SK-N-SH treated with all-trans-retinoic acid at 6 μM for 48 hours (cell line): ENCODE data around the gene SETD4.

Source experiments
- ARNTL ChIP-seq: fragments of 450-650 bp; formaldehyde crosslinking; IDR thresholded peaks from 2 replicates; pipeline ENCODE4 v1.5.0; 2020; ENCODE audit warnings: low read depth, mild to moderate bottlenecking, moderate library complexity, borderline replicate concordance
- BACH2 ChIP-seq: fragments of 250-450 bp; sonication (Bioruptor Pico); IDR thresholded peaks from 2 replicates; pipeline ENCODE4 v1.9.0; 2021; ENCODE audit warnings: mild to moderate bottlenecking, borderline replicate concordance
- CSDC2 ChIP-seq: fragments of 250-450 bp; sonication (Bioruptor Pico); IDR thresholded peaks from 2 replicates; pipeline ENCODE4 v1.5.0; 2020; ENCODE audit warnings: mild to moderate bottlenecking, moderate library complexity
- GLIS3 ChIP-seq: fragments of 250-450 bp; sonication (Bioruptor Pico); IDR thresholded peaks from 2 replicates; pipeline ENCODE4 v1.5.0; 2020; ENCODE audit warnings: mild to moderate bottlenecking, moderate library complexity
- PPARA ChIP-seq: fragments of 250-450 bp; sonication (Bioruptor Pico); IDR thresholded peaks from 2 replicates; pipeline ENCODE4 v1.5.0; 2020; ENCODE audit warnings: mild to moderate bottlenecking, borderline replicate concordance
- RARB ChIP-seq: fragments of 250-450 bp; sonication (Bioruptor Pico); IDR thresholded peaks from 2 replicates; pipeline ENCODE4 v1.8.0; 2021; ENCODE audit warnings: mild to moderate bottlenecking, moderate library complexity
- ZFP3 ChIP-seq: fragments of 250-450 bp; sonication (Bioruptor Pico); IDR thresholded peaks from 2 replicates; pipeline ENCODE4 v1.5.0; 2020; ENCODE audit warnings: mild to moderate bottlenecking, moderate library complexity
- ZFP30 ChIP-seq: fragments of 450-650 bp; formaldehyde crosslinking; IDR thresholded peaks from 2 replicates; pipeline ENCODE4 v1.5.0; 2022; ENCODE audit warnings: mild to moderate bottlenecking, moderate library complexity
- ZNF565 ChIP-seq: fragments of 450-650 bp; formaldehyde crosslinking; conservative IDR thresholded peaks from 2 replicates; pipeline ENCODE4 v1.5.0; 2020; ENCODE audit warnings: low read depth, mild to moderate bottlenecking, moderate library complexity
- ZNF70 ChIP-seq: fragments of 450-650 bp; formaldehyde crosslinking; IDR thresholded peaks from 2 replicates; pipeline ENCODE4 v1.5.0; 2020; ENCODE audit warnings: mild to moderate bottlenecking, moderate library complexity
- TF ChIP-seq, protein P1 (sequence below): fragments of 250-450 bp; sonication (Bioruptor Pico); IDR thresholded peaks from 2 replicates; pipeline ENCODE4 v1.8.0; 2020; ENCODE audit warnings: mild to moderate bottlenecking, moderate library complexity, borderline replicate concordance
- TF ChIP-seq, protein P2 (sequence below): fragments of 250-450 bp; sonication (Bioruptor Pico); IDR thresholded peaks from 2 replicates; pipeline ENCODE4 v1.8.0; 2021; ENCODE audit warnings: low read depth, mild to moderate bottlenecking, moderate library complexity, borderline replicate concordance
- TF ChIP-seq, protein P3 (sequence below): fragments of 250-450 bp; sonication (Bioruptor Pico); IDR thresholded peaks from 2 replicates; pipeline ENCODE4 v1.5.1; 2021; ENCODE audit warnings: mild to moderate bottlenecking, moderate library complexity
- TF ChIP-seq, protein P4 (sequence below): fragments of 250-450 bp; sonication (Bioruptor Pico); IDR thresholded peaks from 2 replicates; pipeline ENCODE4 v1.5.1; 2020; ENCODE audit warnings: low read depth, mild to moderate bottlenecking, moderate library complexity

DNA sequence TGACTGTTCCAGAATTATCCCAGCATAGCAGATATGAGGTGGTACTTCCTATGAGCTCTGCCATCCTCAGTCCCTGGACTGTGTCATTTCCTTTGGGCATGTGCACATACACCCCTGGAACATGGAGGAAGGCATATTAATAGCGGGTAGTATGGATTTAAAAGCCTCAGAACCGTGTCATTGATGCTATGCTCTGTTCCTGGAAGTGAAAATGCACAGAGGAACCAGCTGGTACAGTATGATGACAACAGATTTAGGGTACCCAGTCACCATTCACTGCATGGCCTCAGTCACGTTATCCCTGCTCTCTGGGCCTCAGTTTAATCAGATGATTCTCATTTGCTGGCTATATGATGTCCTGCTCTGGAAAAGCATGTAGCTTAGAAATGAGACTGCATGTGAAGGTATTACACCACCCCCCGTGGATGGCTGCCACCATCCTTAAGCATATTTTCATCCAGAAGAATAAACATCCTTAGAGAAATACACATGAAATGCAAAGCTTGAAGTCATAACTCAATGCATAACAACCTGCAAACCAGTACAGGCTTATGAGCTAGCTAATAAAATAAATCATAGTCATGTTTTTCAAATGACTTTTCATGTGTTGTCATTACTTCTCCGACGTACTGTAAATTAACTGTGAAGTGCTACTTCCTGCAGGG lies 37.8 kb downstream of the SETD4 start:
- TF ChIP-seq RARB (CRISPR knock-in tag), result no peak
- TF ChIP-seq BACH2 (CRISPR knock-in tag), result no peak
- no peak for TF ChIP-seq PPARA (CRISPR knock-in tag)
- TF ChIP-seq ZFP30 (CRISPR knock-in tag), result no peak
- no peak for TF ChIP-seq ARNTL (CRISPR knock-in tag)
- TF ChIP-seq ZFP3 (CRISPR knock-in tag), result no peak
- TF ChIP-seq, protein P1, sequence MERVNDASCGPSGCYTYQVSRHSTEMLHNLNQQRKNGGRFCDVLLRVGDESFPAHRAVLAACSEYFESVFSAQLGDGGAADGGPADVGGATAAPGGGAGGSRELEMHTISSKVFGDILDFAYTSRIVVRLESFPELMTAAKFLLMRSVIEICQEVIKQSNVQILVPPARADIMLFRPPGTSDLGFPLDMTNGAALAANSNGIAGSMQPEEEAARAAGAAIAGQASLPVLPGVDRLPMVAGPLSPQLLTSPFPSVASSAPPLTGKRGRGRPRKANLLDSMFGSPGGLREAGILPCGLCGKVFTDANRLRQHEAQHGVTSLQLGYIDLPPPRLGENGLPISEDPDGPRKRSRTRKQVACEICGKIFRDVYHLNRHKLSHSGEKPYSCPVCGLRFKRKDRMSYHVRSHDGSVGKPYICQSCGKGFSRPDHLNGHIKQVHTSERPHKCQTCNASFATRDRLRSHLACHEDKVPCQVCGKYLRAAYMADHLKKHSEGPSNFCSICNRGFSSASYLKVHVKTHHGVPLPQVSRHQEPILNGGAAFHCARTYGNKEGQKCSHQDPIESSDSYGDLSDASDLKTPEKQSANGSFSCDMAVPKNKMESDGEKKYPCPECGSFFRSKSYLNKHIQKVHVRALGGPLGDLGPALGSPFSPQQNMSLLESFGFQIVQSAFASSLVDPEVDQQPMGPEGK (CRISPR knock-in tag), result no peak
- TF ChIP-seq, protein P2, sequence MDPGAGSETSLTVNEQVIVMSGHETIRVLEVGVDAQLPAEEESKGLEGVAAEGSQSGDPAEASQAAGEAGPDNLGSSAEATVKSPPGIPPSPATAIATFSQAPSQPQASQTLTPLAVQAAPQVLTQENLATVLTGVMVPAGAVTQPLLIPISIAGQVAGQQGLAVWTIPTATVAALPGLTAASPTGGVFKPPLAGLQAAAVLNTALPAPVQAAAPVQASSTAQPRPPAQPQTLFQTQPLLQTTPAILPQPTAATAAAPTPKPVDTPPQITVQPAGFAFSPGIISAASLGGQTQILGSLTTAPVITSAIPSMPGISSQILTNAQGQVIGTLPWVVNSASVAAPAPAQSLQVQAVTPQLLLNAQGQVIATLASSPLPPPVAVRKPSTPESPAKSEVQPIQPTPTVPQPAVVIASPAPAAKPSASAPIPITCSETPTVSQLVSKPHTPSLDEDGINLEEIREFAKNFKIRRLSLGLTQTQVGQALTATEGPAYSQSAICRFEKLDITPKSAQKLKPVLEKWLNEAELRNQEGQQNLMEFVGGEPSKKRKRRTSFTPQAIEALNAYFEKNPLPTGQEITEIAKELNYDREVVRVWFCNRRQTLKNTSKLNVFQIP (CRISPR knock-in tag), result no peak
- no peak for TF ChIP-seq ZNF70 (CRISPR knock-in tag)
- no peak for TF ChIP-seq CSDC2 (CRISPR knock-in tag)
- no peak for TF ChIP-seq GLIS3 (CRISPR knock-in tag)
- TF ChIP-seq, protein P3, sequence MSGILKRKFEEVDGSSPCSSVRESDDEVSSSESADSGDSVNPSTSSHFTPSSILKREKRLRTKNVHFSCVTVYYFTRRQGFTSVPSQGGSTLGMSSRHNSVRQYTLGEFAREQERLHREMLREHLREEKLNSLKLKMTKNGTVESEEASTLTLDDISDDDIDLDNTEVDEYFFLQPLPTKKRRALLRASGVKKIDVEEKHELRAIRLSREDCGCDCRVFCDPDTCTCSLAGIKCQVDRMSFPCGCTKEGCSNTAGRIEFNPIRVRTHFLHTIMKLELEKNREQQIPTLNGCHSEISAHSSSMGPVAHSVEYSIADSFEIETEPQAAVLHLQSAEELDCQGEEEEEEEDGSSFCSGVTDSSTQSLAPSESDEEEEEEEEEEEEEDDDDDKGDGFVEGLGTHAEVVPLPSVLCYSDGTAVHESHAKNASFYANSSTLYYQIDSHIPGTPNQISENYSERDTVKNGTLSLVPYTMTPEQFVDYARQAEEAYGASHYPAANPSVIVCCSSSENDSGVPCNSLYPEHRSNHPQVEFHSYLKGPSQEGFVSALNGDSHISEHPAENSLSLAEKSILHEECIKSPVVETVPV (CRISPR knock-in tag), result no peak
- TF ChIP-seq, protein P4, sequence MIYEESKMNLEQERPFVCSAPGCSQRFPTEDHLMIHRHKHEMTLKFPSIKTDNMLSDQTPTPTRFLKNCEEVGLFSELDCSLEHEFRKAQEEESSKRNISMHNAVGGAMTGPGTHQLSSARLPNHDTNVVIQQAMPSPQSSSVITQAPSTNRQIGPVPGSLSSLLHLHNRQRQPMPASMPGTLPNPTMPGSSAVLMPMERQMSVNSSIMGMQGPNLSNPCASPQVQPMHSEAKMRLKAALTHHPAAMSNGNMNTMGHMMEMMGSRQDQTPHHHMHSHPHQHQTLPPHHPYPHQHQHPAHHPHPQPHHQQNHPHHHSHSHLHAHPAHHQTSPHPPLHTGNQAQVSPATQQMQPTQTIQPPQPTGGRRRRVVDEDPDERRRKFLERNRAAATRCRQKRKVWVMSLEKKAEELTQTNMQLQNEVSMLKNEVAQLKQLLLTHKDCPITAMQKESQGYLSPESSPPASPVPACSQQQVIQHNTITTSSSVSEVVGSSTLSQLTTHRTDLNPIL (CRISPR knock-in tag), result no peak
- no peak for TF ChIP-seq ZNF565 (CRISPR knock-in tag)
